Pancreas (tissue), 10 donors: ENCODE results near the gene LAMA4. TPM values are rescaled to one million over a fixed set of nuclear protein-coding genes. Genes with fewer than 3 reads are reported as not detected.
A peak's percentile ranks its signal among the peaks of the same experiment; 100 is the strongest.

Source experiments
- ATAC-seq, 4 donors: fragments of 200-7000 bp; cut with Tn5 transposase; one replicate each; pipeline versions ENCODE4 v1.8.0 to v1.9.1; 2020; ENCODE audit warnings: mild to moderate bottlenecking in 4 of 4, moderate library complexity in 4 of 4
- DNase-seq, 6 donors: peaks; one replicate each; pipeline ENCODE4 v3.0.0-alpha.2; 2020
- FAIRE-seq: peaks from 2 replicates; lab custom pipeline; 2012; peaks lifted over from hg19 to GRCh38; lab: Jason Lieb, UNC
- H3K27ac ChIP-seq, 4 donors: fragments of 200-600 bp; sonication (generic); 1 replicate in 3 of 4; 2 replicates in 1 of 4; pipeline versions ENCODE4 v1.5.0 to v1.8.0; 2020
- H3K27me3 ChIP-seq, 4 donors: fragments of 200-600 bp; one replicate each; pipeline ENCODE4 v1.8.0; 2021
- H3K36me3 ChIP-seq, 3 donors: fragments of 200-600 bp; sonication (generic) in 1 of 3; one replicate each; pipeline versions ENCODE4 v1.5.0 to v1.8.0; 2020 to 2021
- H3K4me1 ChIP-seq, 3 donors: fragments of 200-600 bp; one replicate each; pipeline ENCODE4 v1.8.0; 2021
- H3K4me3 ChIP-seq, 4 donors: fragments of 200-600 bp; sonication (generic) in 2 of 4; one replicate each; pipeline versions ENCODE4 v1.5.0 to v1.8.0; 2020 to 2021
- H3K9me3 ChIP-seq, 4 donors: fragments of 200-600 bp; one replicate each; pipeline ENCODE4 v1.8.0; 2021
- CTCF ChIP-seq, 4 donors: fragments of 200-600 bp; sonication (generic) in 3 of 4; IDR thresholded peaks; one replicate each; pipeline versions ENCODE4 v1.5.0 to v1.8.0; 2021; ENCODE audit warnings: antibody characterized with exemption in 4 of 4
- WGBS, 2 donors: extraction: QIAGEN DNeasy Blood & Tissue Kit; methylation state at CpG; one replicate each; pipeline ENCODE4 v1.1.7; 2013; 5-methylcytosine and 5-hydroxymethylcytosine counted together
- intact Hi-C, 3 donors: fragments of 100-400 bp; cut with DNase I; formaldehyde crosslinking; loops; one replicate each; pipeline versions ENCODE4 v1.11.1 to v1.14.2; 2022
- polyA plus RNA-seq, 2 donors: library from polyadenylated mRNA; stranded (reverse); fragments of 200-250 nt; gene quantifications; one replicate each; pipeline ENCODE4 v1.2.3, GENCODE V29; 2013
- total RNA-seq, 6 donors: library from RNA; stranded (reverse); fragmentation: NEBNext Ultra II Directional in 4 of 6; extraction: Animal tissue kit (Norgen Biotek cat#: 25700) in 4 of 6; gene quantifications; one replicate each; pipeline versions ENCODE4 v1.2.1 to v1.2.4, GENCODE V29; 2021 to 2023
- donor health status: healthy with polysubstance abuse.
- donor health status: DM: no; HTN: no; CAD: no; lungs with moderate emphysema.
- donor health status: DM: no; HTN: no; CAD: no.
- donor health status: control.
- donor health status: control.
- donor health status: Bipolar disorder and iron deficiency.
- donor health status: DM: yes; HTN: yes; CAD: no.
- donor health status: DM: no; HTN: no; CAD: no.
- donor health status: DM: no; HTN: no; CAD: no.
- donor health status: DM: yes; HTN: yes; CAD: no.

LAMA4 gene
- total and polyA plus RNA-seq, 8 donors = 1.3 to 14.0 (median 4.3) TPM

- 80 to 89% methylated on average over 6 of the region's 6 CpGs for WGBS, 2 donors
- DNase-seq (no peak), ATAC-seq (peak in 3 of 4 donors; percentile 23 to 36 (median 24)), FAIRE-seq (no peak)
- intact Hi-C loops = no loop called here
- no peaks in the 10 kb centered on the region for H3K27me3 ChIP-seq
- no peak for TF ChIP-seq CTCF (IDR thresholded peaks at IDR 0.05)
- no peaks in the 10 kb centered on the region for H3K9me3 ChIP-seq
- H3K4me1 ChIP-seq = peaks cover 0 to 2% (median 0%) of the 10 kb centered on the region in 3 donors
- no peak overlapping the region for H3K27ac ChIP-seq
- no peaks in the 10 kb centered on the region for H3K36me3 ChIP-seq
- no peak overlapping the region for H3K4me3 ChIP-seq
These were observed 3.0 kb downstream of the LAMA4 start for GRCh38 chr6:112251171-112251875.

- Histone ChIP-seq H3K36me3 (no peaks in the 10 kb centered on the region), H3K9me3 (no peaks in the 10 kb centered on the region), H3K27me3 (no peaks in the 10 kb centered on the region), H3K27ac (no peak overlapping the region), H3K4me1 (peaks cover 0 to 2% (median 0%) of the 10 kb centered on the region in 3 donors), H3K4me3 (no peak overlapping the region)
- ATAC-seq = no peak
- intact Hi-C loops = no loop called here
- no peak for FAIRE-seq
- 70 to 79% methylated on average over 4 of the region's 4 CpGs for WGBS, 2 donors
- no peak for TF ChIP-seq CTCF (IDR thresholded peaks at IDR 0.05)
- DNase-seq = no peak
These were observed 4.9 kb downstream of the LAMA4 start for GRCh38 chr6:112249489-112249888.

- DNase-seq (no peak), ATAC-seq (no peak), FAIRE-seq (no peak)
- intact Hi-C loops = no loop called here
- 81 to 85% methylated on average over 5 of the region's 5 CpGs for WGBS, 2 donors
- no peak overlapping the region for H3K4me3 ChIP-seq
- H3K4me1 ChIP-seq = no peaks in the 10 kb centered on the region
- no peaks in the 10 kb centered on the region for H3K27me3 ChIP-seq
- H3K9me3 ChIP-seq = no peaks in the 10 kb centered on the region
- no peak overlapping the region for H3K27ac ChIP-seq
- no peak for TF ChIP-seq CTCF (IDR thresholded peaks at IDR 0.05)
- no peaks in the 10 kb centered on the region for H3K36me3 ChIP-seq
These were observed 7.1 kb downstream of the LAMA4 start for GRCh38 chr6:112247275-112247674.

- no peak for DNase-seq
- 72 to 86% methylated on average over 5 of the region's 5 CpGs for WGBS, 2 donors
These were observed 8.7 kb downstream of the LAMA4 start for GRCh38 chr6:112245511-112246203.

More at GRCh38 chr6:112245511-112246203, 8.7 kb downstream of the LAMA4 start:
- TF ChIP-seq CTCF (IDR thresholded peaks at IDR 0.05) = no peak
- H3K4me1 ChIP-seq = no peaks in the 10 kb centered on the region
- ATAC-seq = peak in 1 of 4 donors; percentile 36
- H3K27me3 ChIP-seq = no peaks in the 10 kb centered on the region
- intact Hi-C loops = no loop called here
- no peak overlapping the region for H3K4me3 ChIP-seq
- no peaks in the 10 kb centered on the region for H3K36me3 ChIP-seq
- H3K9me3 ChIP-seq = no peaks in the 10 kb centered on the region
- peak overlapping the region in 2 of 4 donors; percentile 3 to 7 for H3K27ac ChIP-seq
- FAIRE-seq = no peak
